Islet of Langerhans (tissue), 1 donor: ENCODE data around the gene EN2.

Experiments used
- FAIRE-seq: peaks from one replicate; lab custom pipeline; 2011; peaks lifted over from hg19 to GRCh38; lab: Jason Lieb, UNC

Gene EN2

GRCh38 chr7:155486783-155487508 is 29.0 kb downstream of the EN2 start:
- no peak for FAIRE-seq

DNA sequence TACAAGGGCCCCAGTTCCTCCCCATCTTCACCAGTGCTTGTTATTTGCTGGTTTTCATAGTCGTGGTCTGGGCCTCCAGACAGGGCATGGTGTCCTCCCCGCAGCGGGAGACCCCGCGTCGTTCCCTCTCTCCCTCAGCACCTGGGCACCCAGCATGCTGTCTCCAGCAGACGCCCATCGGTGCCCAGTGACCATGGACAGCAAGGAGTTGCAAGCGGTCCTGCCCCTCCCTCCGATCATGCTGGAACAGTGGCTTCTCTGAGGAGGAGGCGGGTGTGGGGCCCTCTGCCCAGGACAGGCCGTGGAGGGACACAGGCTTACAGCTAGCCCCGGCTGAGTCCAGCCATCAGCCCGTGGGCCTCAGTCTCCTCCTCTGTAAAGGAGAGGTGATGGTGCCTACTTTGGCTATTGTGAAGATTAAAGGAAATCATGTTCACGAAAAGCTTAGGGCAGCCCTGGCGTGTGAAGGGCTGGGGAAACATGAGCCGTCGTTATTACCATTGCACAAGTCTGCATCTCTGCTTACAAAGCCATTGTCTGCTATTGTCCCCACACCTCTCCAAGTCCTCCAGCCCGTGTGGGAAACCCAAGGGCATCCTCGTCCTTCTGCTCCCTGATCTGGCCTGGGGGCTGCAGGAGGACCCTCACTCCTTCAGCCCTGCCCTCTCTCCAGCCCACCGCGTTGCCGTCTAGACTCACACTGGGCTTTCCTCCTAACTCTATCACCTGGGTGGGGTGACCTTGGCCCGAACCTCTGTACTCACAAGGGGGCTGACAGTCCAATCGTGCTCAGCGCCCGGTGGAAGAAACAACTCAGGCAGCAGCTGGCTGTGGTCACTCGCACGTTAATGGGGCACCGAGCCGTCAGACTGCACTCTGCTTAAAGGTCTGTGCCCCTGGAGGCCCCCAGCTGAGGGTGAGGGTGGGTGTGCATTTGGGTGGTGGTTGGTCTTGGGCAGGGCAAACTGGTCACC is 29.9 kb downstream of the EN2 start:
- no peak for FAIRE-seq

DNA sequence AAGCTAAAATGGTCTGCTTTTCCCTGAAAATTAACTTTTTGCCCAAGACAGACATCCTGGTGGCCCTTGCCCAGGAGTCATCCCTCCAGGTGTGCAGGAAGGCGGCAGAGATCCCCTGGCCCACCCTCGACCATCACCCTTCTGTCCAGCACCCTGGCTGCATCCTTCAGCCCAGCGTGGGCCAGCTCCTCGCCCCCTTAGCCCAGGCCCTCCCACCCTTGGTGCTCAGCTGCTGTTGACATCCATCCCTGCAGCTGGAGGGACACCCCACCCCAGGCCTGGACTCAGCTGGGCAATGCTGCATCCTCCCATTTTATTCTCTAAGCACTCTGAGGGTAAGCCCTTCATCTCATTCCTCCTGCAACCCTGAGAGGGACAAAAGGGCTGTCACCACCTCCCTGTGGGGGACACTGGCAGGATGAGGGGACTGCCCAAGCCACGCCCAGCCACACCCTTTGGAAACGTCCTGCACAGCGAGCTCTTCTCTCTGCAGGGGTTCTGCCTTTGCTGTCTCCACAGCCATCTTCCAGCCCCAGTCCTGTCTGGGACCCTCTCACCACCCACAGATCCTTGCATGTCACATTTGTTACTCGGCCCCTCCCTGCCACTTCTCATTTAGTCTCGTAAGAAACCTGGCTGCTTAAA is 30.7 kb downstream of the EN2 start:
- no peak for FAIRE-seq

GRCh38 chr7:155489158-155489840 is 31.4 kb downstream of the EN2 start:
- FAIRE-seq: no peak

GRCh38 chr7:155489862-155490696 is 32.1 kb downstream of the EN2 start:
- FAIRE-seq: no peak

- no peak for FAIRE-seq
Measured at GRCh38 chr7:155490697-155491628, 33.0 kb downstream of the EN2 start.

- FAIRE-seq: no peak
Measured at GRCh38 chr7:155491812-155492211, 33.9 kb downstream of the EN2 start.

DNA sequence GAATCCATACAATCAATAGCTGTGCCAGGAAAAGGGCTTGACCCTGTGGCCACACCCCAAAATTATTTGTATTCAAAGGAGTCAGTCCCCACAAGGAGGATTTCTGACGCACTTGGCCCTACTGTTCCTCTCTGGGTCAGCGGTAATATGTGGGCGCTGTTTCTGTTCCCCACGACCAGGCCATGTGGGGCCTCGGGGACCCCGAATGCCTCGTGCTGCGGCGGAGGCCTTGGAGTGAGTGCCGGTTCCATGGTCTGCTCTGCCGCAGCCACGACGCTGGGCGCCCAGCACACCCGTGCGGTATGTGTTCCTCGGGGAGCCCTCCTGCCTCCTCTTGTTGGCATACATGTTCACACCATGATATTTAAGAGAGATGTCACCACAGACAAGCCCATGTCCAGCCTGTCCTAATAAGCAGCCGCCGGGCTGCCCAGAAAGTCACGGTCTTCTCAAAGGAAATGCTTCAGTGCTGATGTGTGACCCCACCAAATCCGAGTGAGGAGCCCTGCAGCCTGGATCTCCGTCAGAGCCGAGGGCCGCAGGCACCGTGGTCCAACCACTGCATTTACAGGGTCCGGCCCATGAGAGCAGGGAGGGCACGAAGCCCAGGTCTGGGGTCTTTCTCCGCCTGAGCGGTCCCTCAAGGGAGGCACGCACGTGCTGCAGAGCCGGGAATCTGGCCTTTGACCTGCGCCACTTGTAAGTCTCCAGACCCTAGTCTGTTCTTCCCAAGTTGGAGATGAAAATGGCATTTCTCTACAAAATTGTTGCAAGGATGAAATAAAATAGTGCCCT is 36.0 kb downstream of the EN2 start:
- FAIRE-seq: no peak

DNA sequence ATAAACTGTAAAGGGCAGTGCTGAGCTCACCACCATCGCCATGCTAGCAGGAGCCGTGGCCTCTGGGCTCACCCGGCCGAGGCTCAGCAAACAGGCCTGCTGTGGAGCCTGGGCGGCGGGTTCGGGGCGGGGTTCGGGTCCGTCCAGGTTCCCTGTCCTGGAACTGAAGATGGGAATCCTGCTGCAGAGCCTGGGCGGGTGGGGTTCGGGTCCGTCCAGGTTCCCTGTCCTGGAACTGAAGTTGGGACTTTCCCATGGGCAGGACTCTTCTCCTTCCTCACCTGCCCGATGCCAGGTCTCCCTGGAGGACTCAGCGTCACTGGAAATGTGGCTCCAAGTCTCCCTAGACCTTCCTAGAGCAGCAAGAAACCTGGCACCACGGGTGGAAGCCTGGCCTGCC is 36.6 kb downstream of the EN2 start:
- FAIRE-seq: no peak

DNA sequence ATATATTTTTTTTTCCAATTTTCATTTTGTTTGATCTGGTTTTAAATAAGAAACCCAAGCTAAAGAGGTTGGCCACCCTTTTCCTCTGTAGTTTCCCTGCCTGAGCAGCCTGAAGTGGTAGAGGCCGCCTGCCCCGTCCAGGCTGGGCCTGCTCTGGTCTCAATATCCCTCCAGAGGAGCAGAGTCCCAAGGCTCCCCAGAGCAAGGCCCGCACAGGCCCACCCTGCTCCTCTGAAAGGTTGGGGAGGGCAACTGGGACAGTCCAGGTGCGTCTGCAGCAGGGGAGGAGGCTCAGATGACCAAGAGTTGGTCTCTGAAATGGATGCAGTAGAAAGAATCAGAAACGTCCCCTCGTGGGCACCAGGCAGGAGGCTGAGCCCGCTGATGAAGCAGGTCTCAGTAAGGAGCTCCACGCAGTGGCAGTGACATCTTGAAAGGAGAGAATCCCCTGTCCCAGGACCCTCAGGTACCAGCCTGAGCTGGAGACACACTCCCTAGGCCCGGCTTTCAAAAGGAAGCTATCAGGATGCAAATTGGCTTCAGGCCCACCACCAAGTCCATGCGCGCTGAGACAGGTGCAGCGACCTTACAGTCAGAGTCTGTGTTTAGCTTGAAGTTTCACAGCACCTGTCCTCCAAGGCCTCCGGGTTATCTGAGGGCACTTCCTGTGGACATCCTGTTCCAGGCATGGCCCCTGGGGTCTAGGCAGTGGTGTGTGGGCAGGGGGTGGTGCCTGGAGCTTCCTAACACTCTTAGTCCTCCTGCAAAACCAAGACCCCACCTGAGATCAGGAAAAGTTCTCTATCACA is 37.7 kb downstream of the EN2 start:
- FAIRE-seq: no peak

- no peak for FAIRE-seq
Measured at GRCh38 chr7:155496267-155497005, 38.5 kb downstream of the EN2 start.

DNA sequence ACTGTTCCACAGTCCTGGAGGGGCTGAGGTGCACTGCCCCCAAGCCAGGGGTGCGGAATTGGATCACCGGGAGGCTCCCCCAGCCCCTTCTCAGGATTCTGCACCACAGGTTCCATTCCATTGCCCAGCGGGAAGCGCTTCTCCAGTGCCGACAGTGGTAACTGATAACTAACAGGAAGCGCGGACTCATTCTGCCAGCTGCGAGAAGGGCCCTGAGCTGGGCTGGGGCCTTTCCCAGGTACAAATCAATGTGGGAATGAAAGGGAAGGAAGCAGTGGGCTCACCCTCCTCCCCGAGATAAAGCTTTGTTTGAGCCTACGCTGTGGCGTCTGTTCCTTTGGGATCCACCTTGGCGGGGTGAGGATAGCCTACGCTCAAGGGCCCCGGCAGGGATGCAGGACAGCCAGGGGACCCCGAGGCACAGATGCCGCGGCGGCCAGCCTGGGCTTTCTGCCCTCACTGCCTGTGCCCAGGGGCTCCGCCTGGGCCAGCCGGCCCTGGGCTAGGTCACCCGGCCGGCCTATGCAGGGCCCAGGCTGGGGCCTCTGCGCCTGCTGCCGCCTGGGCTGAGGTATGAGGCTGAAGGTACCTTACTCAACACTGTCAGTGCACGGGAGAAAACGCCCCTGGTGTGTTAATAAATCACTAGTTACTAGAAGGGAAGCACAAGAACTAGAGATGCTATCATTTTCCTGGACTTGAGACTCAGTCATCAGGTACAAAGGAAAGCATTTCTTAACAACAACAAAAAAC is 39.4 kb downstream of the EN2 start:
- FAIRE-seq: no peak

GRCh38 chr7:155505422-155505793 is 47.5 kb downstream of the EN2 start:
- FAIRE-seq: no peak

GRCh38 chr7:155506854-155507337 is 49.0 kb downstream of the EN2 start:
- no peak for FAIRE-seq

DNA sequence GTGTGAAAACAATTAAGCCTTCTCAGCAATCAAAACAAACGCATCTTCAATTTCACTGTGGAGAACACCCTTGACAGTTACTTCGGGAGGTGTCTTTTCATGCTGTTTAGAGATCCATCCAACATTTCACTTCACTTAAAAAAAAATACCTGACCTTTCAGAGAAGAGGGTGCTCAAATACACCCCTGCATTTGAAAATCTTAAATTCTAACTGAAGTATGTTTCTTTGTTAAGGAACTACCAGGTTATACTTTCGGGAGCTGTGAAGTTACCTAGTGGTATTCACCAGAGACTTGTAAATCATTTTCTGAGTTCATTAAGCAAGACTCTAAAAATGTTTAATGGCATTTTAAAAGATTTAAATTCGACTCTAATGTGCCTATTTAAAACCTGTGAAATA is 49.6 kb downstream of the EN2 start:
- FAIRE-seq: no peak

GRCh38 chr7:155508376-155509358 is 50.7 kb downstream of the EN2 start:
- no peak for FAIRE-seq
